Right lobe of liver (tissue), 4 donors: ENCODE measurements around the gene TIAM2.

ENCODE experiments used
- POLR2A ChIP-seq: fragments of 450-650 bp; IDR thresholded peaks from one replicate; pipeline ENCODE4 v1.6.1; 2017; ENCODE audit warnings: antibody characterized with exemption, mild to moderate bottlenecking
- TF ChIP-seq, protein P1 (sequence below), 4 donors: fragments of 200-600 bp in 3 of 4; fragments of 450-650 bp in 1 of 4; IDR thresholded peaks; one replicate each; pipeline versions ENCODE4 v1.5.1 to v1.8.0; 2016 to 2022; ENCODE audit warnings: antibody characterized with exemption in 4 of 4, mild to moderate bottlenecking in 2 of 4
- donor health status: DM: no; HTN: no; CAD: no.
- donor health status: DM: no; HTN: no; CAD: no.
- donor health status: DM: no; HTN: yes; CAD: no.

DNA sequence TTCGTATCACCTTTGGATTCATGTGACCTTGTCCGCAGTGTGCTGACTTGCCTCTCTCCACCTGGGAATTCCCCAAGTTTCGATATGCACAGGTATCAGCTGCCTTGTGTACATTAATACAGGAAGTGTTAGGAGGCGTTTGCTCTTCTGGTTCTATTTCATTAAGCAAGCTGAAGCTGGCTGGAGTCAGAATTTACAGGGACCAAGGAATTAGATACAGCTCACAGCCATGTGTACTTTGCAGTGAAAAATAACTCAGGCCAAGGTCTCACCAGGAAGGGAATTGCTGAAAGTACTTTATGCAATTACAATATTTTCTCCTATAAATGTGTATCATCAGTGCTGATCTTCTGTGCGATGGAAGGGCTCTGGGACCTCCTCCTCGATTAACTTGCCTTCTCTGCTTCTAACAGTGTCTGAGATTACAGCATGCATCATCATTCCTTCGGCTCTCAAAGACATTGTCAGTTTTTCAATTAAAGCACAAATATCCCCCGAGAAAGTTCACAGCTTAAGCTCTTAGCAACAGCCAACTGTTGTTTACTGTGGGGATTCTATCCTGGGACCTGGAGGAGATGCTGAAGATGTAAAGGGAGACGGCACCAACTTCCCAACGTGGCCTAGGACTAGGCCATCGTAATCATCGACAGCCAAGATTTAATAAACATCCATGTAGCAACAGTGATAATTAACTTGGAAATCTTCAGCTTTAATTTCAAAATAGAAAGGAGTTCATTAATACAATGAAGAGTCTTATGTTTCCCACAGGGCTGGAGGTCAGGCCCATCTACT, 13.8 kb upstream of the TIAM2 start:
- TF ChIP-seq, protein P1, sequence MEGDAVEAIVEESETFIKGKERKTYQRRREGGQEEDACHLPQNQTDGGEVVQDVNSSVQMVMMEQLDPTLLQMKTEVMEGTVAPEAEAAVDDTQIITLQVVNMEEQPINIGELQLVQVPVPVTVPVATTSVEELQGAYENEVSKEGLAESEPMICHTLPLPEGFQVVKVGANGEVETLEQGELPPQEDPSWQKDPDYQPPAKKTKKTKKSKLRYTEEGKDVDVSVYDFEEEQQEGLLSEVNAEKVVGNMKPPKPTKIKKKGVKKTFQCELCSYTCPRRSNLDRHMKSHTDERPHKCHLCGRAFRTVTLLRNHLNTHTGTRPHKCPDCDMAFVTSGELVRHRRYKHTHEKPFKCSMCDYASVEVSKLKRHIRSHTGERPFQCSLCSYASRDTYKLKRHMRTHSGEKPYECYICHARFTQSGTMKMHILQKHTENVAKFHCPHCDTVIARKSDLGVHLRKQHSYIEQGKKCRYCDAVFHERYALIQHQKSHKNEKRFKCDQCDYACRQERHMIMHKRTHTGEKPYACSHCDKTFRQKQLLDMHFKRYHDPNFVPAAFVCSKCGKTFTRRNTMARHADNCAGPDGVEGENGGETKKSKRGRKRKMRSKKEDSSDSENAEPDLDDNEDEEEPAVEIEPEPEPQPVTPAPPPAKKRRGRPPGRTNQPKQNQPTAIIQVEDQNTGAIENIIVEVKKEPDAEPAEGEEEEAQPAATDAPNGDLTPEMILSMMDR (IDR thresholded peaks at IDR 0.05): no peak
- TF ChIP-seq POLR2A: no peak
